HepG2 (cell line): ENCODE data around the gene TANC1. TPM values are rescaled to one million over a fixed set of nuclear protein-coding genes. Genes with fewer than 3 reads are reported as not detected.

ENCODE experiments used
- ATAC-seq: fragments of 200-7000 bp; cut with Tn5 transposase; 3 replicates; pipeline ENCODE4 v1.9.1; 2020; ENCODE audit warnings: mild to moderate bottlenecking, moderate library complexity
- BruUV-seq: library from RNA; stranded (reverse); fragments of 400-500 nt; replicated peaks from 2 replicates; lab custom pipeline; 2021; lab: Mats Ljungman, UMichigan
- CTCF ChIA-PET: fragments of 300-600 bp; formaldehyde crosslinking; extraction: SDS; loops from one replicate; lab custom pipeline; 2021; ENCODE audit warnings: low total read pairs, inconsistent platforms, low intra/inter-chr PET ratio; lab: Yijun Ruan, JAX
- POLR2A ChIA-PET: fragments of 350-600 bp; sonication (Branson Sonifier 250); formaldehyde crosslinking; loops from one replicate; lab custom pipeline; 2020; ENCODE audit warnings: antibody characterized with exemption, inconsistent platforms; lab: Yijun Ruan, JAX
- DNase-seq: peaks from one replicate; pipeline ENCODE4 v3.0.0-alpha.2; 2015; ENCODE audit warnings: low spot score
- FAIRE-seq: peaks from 3 replicates; lab custom pipeline; 2011; peaks lifted over from hg19 to GRCh38; lab: Jason Lieb, UNC
- H2AFZ ChIP-seq: one replicate; pipeline ENCODE4 v1.6.1; 2011; ENCODE audit warnings: low read length, inconsistent platforms
- H3K27ac ChIP-seq: fragments of 300-600 bp; 3 replicates; pipeline ENCODE4 v1.8.0; 2011; ENCODE audit warnings: mixed run types, mild to moderate bottlenecking, mixed read lengths, low read length, inconsistent platforms; ENCODE audit not compliant: insufficient read depth; ENCODE audit errors: extremely low read length
- H3K27me3 ChIP-seq, 2 experiments: fragments of 200-600 bp in 1 of 2; 2 replicates in 1 of 2; 3 replicates in 1 of 2; pipeline versions ENCODE4 v1.6.0 to v1.8.0; 2011; ENCODE audit warnings: low read length in 2 of 2, mild to moderate bottlenecking in 2 of 2, moderate library complexity in 2 of 2, inconsistent platforms in 1 of 2; ENCODE audit not compliant: insufficient read depth in 2 of 2, control insufficient read depth in 1 of 2
- H3K36me3 ChIP-seq, 2 experiments: fragments of 200-600 bp in 1 of 2; replicated peaks in 1 of 2; 2 replicates in 1 of 2; 3 replicates in 1 of 2; pipeline versions ENCODE4 v1.5.1 to v1.8.0; 2011; ENCODE audit warnings: low read length in 2 of 2, inconsistent platforms in 1 of 2; ENCODE audit not compliant: insufficient read depth in 2 of 2, control insufficient read depth in 1 of 2
- H3K4me1 ChIP-seq: 2 replicates; pipeline ENCODE4 v1.5.1; 2012; ENCODE audit warnings: low read length, inconsistent platforms; ENCODE audit not compliant: insufficient read depth
- H3K4me2 ChIP-seq: 2 replicates; pipeline ENCODE4 v1.6.0; 2011; ENCODE audit warnings: low read depth, low read length, inconsistent platforms
- H3K4me3 ChIP-seq, 3 experiments: fragments of 200-600 bp in 1 of 3; sonication (generic), shearing (Covaris generic) in 1 of 3; replicated peaks in 1 of 3; 2 replicates each; pipeline ENCODE4 v1.5.1; 2011 to 2016; ENCODE audit warnings: low read length in 3 of 3, inconsistent platforms in 2 of 3, low read depth in 2 of 3, mild to moderate bottlenecking in 2 of 3, control low read depth in 1 of 3, mixed read lengths in 1 of 3; ENCODE audit not compliant: insufficient read depth in 1 of 3
- H3K79me2 ChIP-seq: one replicate; pipeline ENCODE4 v1.6.1; 2011; ENCODE audit warnings: low read length, inconsistent platforms; ENCODE audit not compliant: insufficient read depth
- H3K9ac ChIP-seq: 2 replicates; pipeline ENCODE4 v1.6.0; 2011; ENCODE audit warnings: mild to moderate bottlenecking, low read depth, low read length, inconsistent platforms; ENCODE audit not compliant: insufficient read depth
- H3K9me3 ChIP-seq: 2 replicates; pipeline ENCODE4 v1.5.1; 2012; ENCODE audit warnings: mild to moderate bottlenecking, low read length
- H4K20me1 ChIP-seq: 2 replicates; pipeline ENCODE4 v1.6.0; 2011; ENCODE audit warnings: inconsistent platforms, mild to moderate bottlenecking, low read length, moderate library complexity; ENCODE audit not compliant: insufficient read depth
- AFF4 ChIP-seq: sonication (generic); formaldehyde crosslinking; IDR thresholded peaks from 2 replicates; pipeline ENCODE4 v1.4.0; 2020; ENCODE audit warnings: missing genetic modification reagents
- FOXO1 ChIP-seq: sonication (generic); formaldehyde crosslinking; IDR thresholded peaks from 2 replicates; pipeline ENCODE4 v1.4.0; 2020; ENCODE audit warnings: missing genetic modification reagents
- GZF1 ChIP-seq: sonication (generic); formaldehyde crosslinking; IDR thresholded peaks from 2 replicates; pipeline ENCODE4 v1.5.1; 2020; ENCODE audit warnings: mild to moderate bottlenecking, missing genetic modification reagents
- HDAC2 ChIP-seq: sonication (generic); formaldehyde crosslinking; IDR thresholded peaks from 2 replicates; pipeline ENCODE4 v1.4.0; 2020; ENCODE audit warnings: missing genetic modification reagents
- KAT2B ChIP-seq: fragments of 150-350 bp; IDR thresholded peaks from 2 replicates; pipeline ENCODE4 v1.6.1; 2014; ENCODE audit warnings: low read depth, low read length, borderline replicate concordance
- KMT2B ChIP-seq: IDR thresholded peaks from 2 replicates; pipeline ENCODE4 v1.6.1; 2016; ENCODE audit warnings: missing genetic modification reagents, missing compliant biosample characterization
- NFIB ChIP-seq: sonication (generic); formaldehyde crosslinking; IDR thresholded peaks from 2 replicates; pipeline ENCODE4 v1.9.0; 2021; ENCODE audit warnings: missing genetic modification reagents, mild to moderate bottlenecking, borderline replicate concordance
- U2AF2 ChIP-seq: fragments of 200-400 bp; formaldehyde crosslinking; IDR thresholded peaks from 2 replicates; pipeline ENCODE4 v1.6.1; 2017; ENCODE audit warnings: low read depth, mild to moderate bottlenecking, low read length
- ZIK1 ChIP-seq: sonication (generic); formaldehyde crosslinking; IDR thresholded peaks from 2 replicates; pipeline ENCODE4 v1.5.0; 2020; ENCODE audit warnings: mild to moderate bottlenecking, low read depth, missing genetic modification reagents, borderline replicate concordance
- ZNF10 ChIP-seq: sonication (generic); formaldehyde crosslinking; IDR thresholded peaks from 2 replicates; pipeline ENCODE4 v1.4.0; 2020; ENCODE audit warnings: mild to moderate bottlenecking, low read depth, missing genetic modification reagents, borderline replicate concordance
- ZNF326 ChIP-seq: sonication (generic); formaldehyde crosslinking; IDR thresholded peaks from 2 replicates; pipeline ENCODE4 v1.4.0; 2020; ENCODE audit warnings: missing genetic modification reagents, borderline replicate concordance
- ZNF547 ChIP-seq: sonication (generic); formaldehyde crosslinking; IDR thresholded peaks from 2 replicates; pipeline ENCODE4 v1.5.1; 2020; ENCODE audit warnings: mild to moderate bottlenecking, missing genetic modification reagents
- ZNF574 ChIP-seq: sonication (generic); formaldehyde crosslinking; IDR thresholded peaks from 2 replicates; pipeline ENCODE4 v1.4.0; 2020; ENCODE audit warnings: missing genetic modification reagents
- WGBS: methylation state at CpG from one replicate; pipeline ENCODE4 v1.1.6; 2017; ENCODE audit warnings: low lambda C conversion rate; 5-methylcytosine and 5-hydroxymethylcytosine counted together
- in situ Hi-C: cut with HindIII; loops from 2 replicates; pipeline ENCODE4 v1.10.0; 2017; ENCODE audit warnings: low pct_unique_long_range_greater_than_20kb; ENCODE audit not compliant: extremely low pct_ligation_motif_present
- intact Hi-C: fragments of 100-400 bp; cut with micrococcal nuclease; formaldehyde crosslinking; loops from one replicate; pipeline ENCODE4 v1.10.0; 2022; ENCODE audit not compliant: unreplicated experiment
- polyA plus RNA-seq, 8 experiments: library from polyadenylated mRNA; depleted of rRNA in 3 of 8; stranded (reverse) in 7 of 8; unstranded in 1 of 8; fragments of >200 nt; fragmentation: Illumina TruSeq in 4 of 8; extraction: Trizol in 4 of 8; gene quantifications; 2 replicates each; pipeline versions ENCODE4 v1.2.1 to v1.2.3, GENCODE V29; 2011 to 2016; ENCODE audit warnings: low read depth in 4 of 8, missing spikeins in 1 of 8, mixed read lengths in 1 of 8; ENCODE audit not compliant: insufficient read depth in 1 of 8
- total RNA-seq, 5 experiments: library from RNA; depleted of rRNA; stranded (reverse); fragments of >200 nt; fragmentation: Illumina TruSeq; extraction: Trizol; gene quantifications; 2 replicates each; pipeline ENCODE4 v1.2.3, GENCODE V29; 2016; ENCODE audit warnings: low read depth in 1 of 5
- TF ChIP-seq, protein P1 (sequence below): sonication (generic); formaldehyde crosslinking; IDR thresholded peaks from 2 replicates; pipeline ENCODE4 v1.5.0; 2020; ENCODE audit warnings: missing genetic modification reagents

Gene TANC1
- total and polyA plus RNA-seq, 2 of the 13 experiments (the other 11 are each of a cell fraction or from before 2014, with no cell fraction given): 2.3 to 5.6 TPM

DNA sequence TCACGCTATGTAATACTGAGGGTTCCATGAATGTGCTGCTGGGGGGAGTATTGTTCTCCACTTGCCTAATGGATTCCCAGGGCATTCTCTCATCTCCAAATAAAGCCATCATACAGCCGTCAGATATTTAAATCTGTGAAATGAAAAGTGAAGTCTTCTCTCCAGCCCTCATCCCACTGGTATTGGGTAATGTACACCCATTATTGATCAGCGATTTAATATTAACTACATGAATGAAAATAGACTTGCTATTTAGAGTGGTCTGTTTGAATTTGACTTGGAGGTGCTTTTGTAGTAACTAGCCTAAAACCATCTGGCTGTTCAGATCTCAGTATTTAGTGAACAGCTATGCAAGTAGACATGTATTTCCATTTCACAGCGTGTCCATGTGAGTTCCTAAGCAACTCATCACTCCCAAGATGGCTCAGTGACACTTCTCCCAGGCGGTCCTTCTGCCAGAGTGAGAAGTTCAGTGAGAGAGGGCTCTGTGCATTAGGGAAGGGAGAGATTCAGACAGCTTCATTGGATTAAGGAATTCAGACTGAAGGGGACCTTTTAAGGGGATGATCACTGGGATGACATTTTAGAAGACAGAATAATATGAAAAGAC lies 177.4 kb downstream of the TANC1 start:
- Histone ChIP-seq H3K4me1 (no peaks in the 10 kb centered on the region), H3K4me3 (no peak overlapping the region), H3K27ac (no peak overlapping the region), H3K4me2 (no peak overlapping the region), H3K79me2 (no peaks in the 10 kb centered on the region), H3K27me3 (no peaks in the 10 kb centered on the region), H2AFZ (no peak overlapping the region), H3K9me3 (no peaks in the 10 kb centered on the region), H4K20me1 (no peaks in the 10 kb centered on the region), H3K36me3 (0 out of 5 replicates have a peak, but pooled peaks cover 0 to 2% of the 10 kb centered on the region in 2 experiments), H3K9ac (no peak overlapping the region)
- ChIA-PET CTCF (no interaction called here), POLR2A (no interaction called here)
- ATAC-seq (no peak), DNase-seq (no peak), FAIRE-seq (no peak)
- TF ChIP-seq AFF4 (CRISPR knock-in tag): no peak
- TF ChIP-seq, protein P1, sequence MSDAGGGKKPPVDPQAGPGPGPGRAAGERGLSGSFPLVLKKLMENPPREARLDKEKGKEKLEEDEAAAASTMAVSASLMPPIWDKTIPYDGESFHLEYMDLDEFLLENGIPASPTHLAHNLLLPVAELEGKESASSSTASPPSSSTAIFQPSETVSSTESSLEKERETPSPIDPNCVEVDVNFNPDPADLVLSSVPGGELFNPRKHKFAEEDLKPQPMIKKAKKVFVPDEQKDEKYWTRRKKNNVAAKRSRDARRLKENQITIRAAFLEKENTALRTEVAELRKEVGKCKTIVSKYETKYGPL (CRISPR knock-in tag): no peak
- no peak for TF ChIP-seq NFIB (CRISPR knock-in tag)
- TF ChIP-seq U2AF2: no peak
- TF ChIP-seq ZNF547 (CRISPR knock-in tag): no peak
- no peak for TF ChIP-seq GZF1 (CRISPR knock-in tag)
- no peak for TF ChIP-seq ZIK1 (CRISPR knock-in tag)
- no peak for TF ChIP-seq HDAC2
- no peak for TF ChIP-seq FOXO1
- TF ChIP-seq KAT2B: no peak
- no peak for TF ChIP-seq ZNF574
- TF ChIP-seq ZNF326 (CRISPR knock-in tag): no peak
- TF ChIP-seq KMT2B (CRISPR knock-in tag): no peak
- TF ChIP-seq ZNF10 (CRISPR knock-in tag): no peak
- intact Hi-C loops (no loop called here), in situ Hi-C loops (no loop called here)
- WGBS: 78% methylated on average over 5 of the region's 5 CpGs
- no TSS peak for BruUV-seq
